ENCODE results near the gene PLXNB3. TPM values are rescaled to one million over a fixed set of nuclear protein-coding genes. Genes with fewer than 3 reads are reported as not detected.

Gene PLXNB3
- total RNA-seq, 4 donors from 2014 or later, result 3.1 to 46.2 (median 24.7) TPM

DNA sequence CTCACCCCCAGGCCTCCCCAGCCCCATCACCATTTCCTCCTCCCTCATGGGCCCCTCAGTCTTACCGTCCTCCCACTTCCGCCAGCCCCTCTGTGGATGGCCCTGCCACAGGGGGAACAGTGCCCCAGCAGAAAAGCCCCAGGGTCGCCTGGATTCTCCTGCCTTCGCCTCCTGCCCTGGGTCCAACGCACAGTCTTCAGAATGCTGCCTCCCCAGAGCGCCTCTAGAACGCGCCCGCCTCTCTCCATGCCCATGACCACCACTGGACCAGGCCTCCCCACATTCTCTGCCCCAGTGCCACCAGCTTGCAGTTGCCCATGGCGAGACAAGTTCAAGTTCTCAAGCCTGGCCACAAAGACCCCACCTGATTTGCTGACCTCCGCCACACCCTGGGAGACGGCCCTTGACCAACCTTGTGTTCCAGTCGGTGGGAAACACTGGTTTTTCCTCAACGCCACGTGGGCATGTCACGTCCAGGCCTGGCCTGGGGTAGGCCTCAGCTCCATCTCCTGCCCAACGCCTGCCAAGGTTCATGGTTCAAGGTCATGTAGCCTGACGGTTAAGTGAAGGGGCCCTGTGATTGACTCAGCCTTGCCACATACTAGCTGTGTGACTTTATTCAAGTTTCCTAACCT lies 634 bp upstream of the PLXNB3 start:
- no peaks in the 10 kb centered on the region for H3K4me1 ChIP-seq
- no peak overlapping the region for H3K27ac ChIP-seq
- no peaks in the 10 kb centered on the region for H3K9me3 ChIP-seq
- no peaks in the 10 kb centered on the region for H3K27me3 ChIP-seq
- intact Hi-C loops (cut with DNase I; ENCODE audit: low total_unique reads), result no loop called here
- TF ChIP-seq EP300 (IDR thresholded peaks at IDR 0.05; ENCODE audit: low read depth) (no peak), POLR2AphosphoS5 (IDR thresholded peaks at IDR 0.05) (no peak)
- in situ Hi-C loops (cut with MboI; ENCODE audit: low pct_ligation_motif_present in 1 of 4, low pct_unique_long_range_greater_than_20kb in 1 of 4, low sequenced_read_pairs in 3 of 4), result loop anchor here in 1 of 4 donors (25.0 kb wide), 1 partner anchor 199 kb away; the partner anchor contains the start of genes HCFC1 and TMEM187
- DNase-seq, result no peak
- H3K4me3 ChIP-seq, result no peak overlapping the region
- 77% methylated on average over 18 of the region's 18 CpGs; no CpG with 5 or more reads in 1 of the 2 donors for WGBS, 2 donors (ENCODE audit: low coverage in 1 of 2)
- no peaks in the 10 kb centered on the region for H3K36me3 ChIP-seq

- TF ChIP-seq POLR2A (IDR thresholded peaks at IDR 0.05) (no peak), EP300 (IDR thresholded peaks at IDR 0.05; ENCODE audit: low read depth) (no peak), POLR2AphosphoS5 (IDR thresholded peaks at IDR 0.05) (no peak)
- TF ChIP-seq, protein P1, sequence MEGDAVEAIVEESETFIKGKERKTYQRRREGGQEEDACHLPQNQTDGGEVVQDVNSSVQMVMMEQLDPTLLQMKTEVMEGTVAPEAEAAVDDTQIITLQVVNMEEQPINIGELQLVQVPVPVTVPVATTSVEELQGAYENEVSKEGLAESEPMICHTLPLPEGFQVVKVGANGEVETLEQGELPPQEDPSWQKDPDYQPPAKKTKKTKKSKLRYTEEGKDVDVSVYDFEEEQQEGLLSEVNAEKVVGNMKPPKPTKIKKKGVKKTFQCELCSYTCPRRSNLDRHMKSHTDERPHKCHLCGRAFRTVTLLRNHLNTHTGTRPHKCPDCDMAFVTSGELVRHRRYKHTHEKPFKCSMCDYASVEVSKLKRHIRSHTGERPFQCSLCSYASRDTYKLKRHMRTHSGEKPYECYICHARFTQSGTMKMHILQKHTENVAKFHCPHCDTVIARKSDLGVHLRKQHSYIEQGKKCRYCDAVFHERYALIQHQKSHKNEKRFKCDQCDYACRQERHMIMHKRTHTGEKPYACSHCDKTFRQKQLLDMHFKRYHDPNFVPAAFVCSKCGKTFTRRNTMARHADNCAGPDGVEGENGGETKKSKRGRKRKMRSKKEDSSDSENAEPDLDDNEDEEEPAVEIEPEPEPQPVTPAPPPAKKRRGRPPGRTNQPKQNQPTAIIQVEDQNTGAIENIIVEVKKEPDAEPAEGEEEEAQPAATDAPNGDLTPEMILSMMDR (IDR thresholded peaks at IDR 0.05), result no peak
- H3K27ac ChIP-seq, result peak overlapping the region; percentile 47 to 81 (median 65)
- H3K27me3 ChIP-seq, result no peaks in the 10 kb centered on the region
- WGBS, 2 donors (ENCODE audit: low coverage in 1 of 2), result 72% methylated on average over 7 of the region's 7 CpGs; no CpG with 5 or more reads in 1 of the 2 donors
- in situ Hi-C loops (cut with MboI; ENCODE audit: low pct_ligation_motif_present in 1 of 4, low pct_unique_long_range_greater_than_20kb in 1 of 4, low sequenced_read_pairs in 3 of 4) (loop anchor here in 1 of 4 donors (25.0 kb wide), 1 partner anchor 198 kb away; the partner anchor contains the start of genes HCFC1 and TMEM187), intact Hi-C loops (cut with DNase I; ENCODE audit: low total_unique reads) (loop anchor here (5.0 kb wide), 1 partner anchor 188 kb away; no protein-coding TSS in a partner anchor)
- H3K4me3 ChIP-seq, result peak overlapping the region in 3 of 4 donors; percentile 2 to 13 (median 12)
- H3K4me1 ChIP-seq, result no peaks in the 10 kb centered on the region
- DNase-seq, result no peak
- H3K36me3 ChIP-seq, result no peaks in the 10 kb centered on the region
- no peaks in the 10 kb centered on the region for H3K9me3 ChIP-seq
These were observed 713 bp downstream of the PLXNB3 start for GRCh38 chrX:153764786-153765137.

DNA sequence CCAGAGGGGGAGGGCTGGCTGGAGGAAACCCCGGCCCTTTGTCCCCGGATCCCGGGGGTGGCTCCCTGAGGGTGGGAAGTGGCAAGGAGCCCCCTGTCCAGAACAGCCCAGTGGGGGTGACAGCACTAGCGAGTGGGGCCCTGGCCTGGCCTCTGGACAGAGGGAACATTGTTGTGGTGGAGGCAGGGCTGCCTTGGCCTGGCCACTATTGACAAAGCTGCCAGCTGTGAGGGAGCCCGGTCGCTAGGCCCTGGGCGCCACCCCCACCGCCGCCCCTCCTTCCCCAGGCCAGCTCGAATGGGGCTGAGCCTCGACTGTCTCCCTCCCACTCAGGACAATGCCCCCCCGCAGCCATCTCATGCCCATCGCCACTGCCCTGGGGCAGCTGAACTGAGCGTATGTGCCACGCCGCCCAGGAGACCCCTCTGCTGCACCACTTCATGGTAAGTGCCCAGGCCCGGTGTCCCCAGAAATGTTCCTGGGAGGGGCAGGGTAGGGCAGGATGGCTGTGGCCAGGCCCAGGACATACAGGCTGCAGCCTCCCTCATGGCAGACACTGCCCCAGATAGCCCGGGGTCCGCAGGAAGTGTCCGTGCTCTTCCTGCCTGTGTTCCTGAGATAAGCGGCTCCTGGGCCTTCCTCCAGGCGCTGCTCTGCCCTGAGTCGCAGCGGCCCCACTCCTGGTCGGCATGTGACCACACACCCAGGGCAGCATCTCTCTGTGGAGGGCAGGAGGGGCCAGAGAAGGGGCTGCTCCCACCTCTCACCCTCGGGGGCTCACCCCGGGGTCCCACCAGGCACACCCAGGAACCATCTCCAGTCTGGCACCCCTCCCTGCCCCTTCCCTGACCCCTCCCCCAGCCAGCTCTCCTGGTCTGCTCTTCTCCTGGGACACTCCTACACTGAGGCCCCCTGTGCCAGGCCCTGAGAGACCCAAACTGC lies 1.4 kb downstream of the PLXNB3 start:
- Histone ChIP-seq H3K9me3 (no peaks in the 10 kb centered on the region), H3K27ac (peak overlapping the region; percentile 47 to 81 (median 65)), H3K36me3 (no peaks in the 10 kb centered on the region), H3K4me3 (peak overlapping the region in 2 of 4 donors; percentile 13 to 18), H3K4me1 (no peaks in the 10 kb centered on the region), H3K27me3 (no peaks in the 10 kb centered on the region)
- intact Hi-C loops (cut with DNase I; ENCODE audit: low total_unique reads), result loop anchor here (5.0 kb wide), 1 partner anchor 187 kb away; no protein-coding TSS in a partner anchor
- WGBS, 2 donors (ENCODE audit: low coverage in 1 of 2), result 67% methylated on average over 8 of the region's 27 CpGs; no CpG with 5 or more reads in 1 of the 2 donors
- DNase-seq, result peak; percentile 7
- TF ChIP-seq EP300 (IDR thresholded peaks at IDR 0.05; ENCODE audit: low read depth) (no peak), POLR2AphosphoS5 (IDR thresholded peaks at IDR 0.05) (no peak), POLR2A (IDR thresholded peaks at IDR 0.05) (no peak)
- TF ChIP-seq, protein P1 (IDR thresholded peaks at IDR 0.05), result no peak
- in situ Hi-C loops (cut with MboI; ENCODE audit: low pct_ligation_motif_present in 1 of 4, low pct_unique_long_range_greater_than_20kb in 1 of 4, low sequenced_read_pairs in 3 of 4), result loop anchor here in 1 of 4 donors (25.0 kb wide), 1 partner anchor 197 kb away; the partner anchor contains the start of genes HCFC1 and TMEM187

DNA sequence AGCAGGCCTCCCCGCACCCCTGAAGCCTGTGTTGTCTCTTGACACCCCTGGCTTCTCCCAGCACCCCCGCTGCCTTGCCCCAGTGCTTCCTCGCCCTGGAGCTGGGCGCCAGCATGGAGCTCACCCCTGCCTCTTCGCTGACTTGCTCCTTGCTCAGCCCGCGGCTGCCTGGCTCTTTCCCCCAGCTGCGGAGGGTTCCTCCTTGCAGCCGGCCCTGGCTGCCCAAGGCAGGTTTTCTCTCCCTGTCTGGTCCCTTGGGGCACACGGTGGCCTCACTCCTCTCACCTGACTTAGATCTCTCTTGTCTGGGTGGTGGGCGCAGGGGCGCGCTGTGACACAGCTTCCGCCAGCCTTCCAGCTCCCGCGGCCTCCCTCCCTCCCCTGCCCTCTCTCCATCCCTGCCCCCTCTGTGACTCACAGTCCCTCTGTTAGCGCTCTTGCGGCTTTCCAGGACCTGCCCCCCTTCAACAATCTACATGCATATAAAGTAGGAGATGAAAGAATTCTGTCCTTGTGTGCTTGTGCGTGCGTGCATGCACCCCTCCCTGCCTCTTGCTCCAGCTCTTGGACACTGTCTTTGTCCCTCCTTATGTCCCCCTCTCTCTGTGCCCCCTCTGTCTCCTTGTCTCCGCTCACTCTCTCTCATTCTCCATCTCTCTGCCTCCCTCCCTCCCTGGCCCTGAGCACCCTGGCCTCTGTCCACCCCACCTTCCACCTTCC lies 2.2 kb downstream of the PLXNB3 start:
- WGBS, 2 donors (ENCODE audit: low coverage in 1 of 2), result 60 to 80% methylated on average over 1 to 21 of the region's 21 CpGs
- Histone ChIP-seq H3K36me3 (no peaks in the 10 kb centered on the region), H3K4me3 (peak overlapping the region in 2 of 4 donors; percentile 13 to 18), H3K4me1 (no peaks in the 10 kb centered on the region), H3K9me3 (no peaks in the 10 kb centered on the region), H3K27me3 (no peaks in the 10 kb centered on the region), H3K27ac (peak overlapping the region; percentile 47 to 81 (median 65))
- TF ChIP-seq POLR2AphosphoS5 (IDR thresholded peaks at IDR 0.05) (no peak), EP300 (IDR thresholded peaks at IDR 0.05; ENCODE audit: low read depth) (no peak), POLR2A (IDR thresholded peaks at IDR 0.05) (no peak)
- TF ChIP-seq, protein P1 (IDR thresholded peaks at IDR 0.05), result no peak
- intact Hi-C loops (cut with DNase I; ENCODE audit: low total_unique reads) (loop anchor here (5.0 kb wide), 1 partner anchor 186 kb away; no protein-coding TSS in a partner anchor), in situ Hi-C loops (cut with MboI; ENCODE audit: low pct_ligation_motif_present in 1 of 4, low pct_unique_long_range_greater_than_20kb in 1 of 4, low sequenced_read_pairs in 3 of 4) (loop anchor here in 1 of 4 donors (25.0 kb wide), 1 partner anchor 196 kb away; the partner anchor contains the start of genes HCFC1 and TMEM187)
- peak; percentile 11 for DNase-seq
